Fibroblast of skin of back (primary cell): ENCODE results near the gene GRIN2A.
"Not testable (repeated sequence)": the region's sequence is repeated elsewhere in the genome, so short reads cannot be mapped to it uniquely, and the experiment has no call there.

Experiments
- DNase-seq: peaks from one replicate; pipeline ENCODE4 v3.0.0-alpha.2; 2013

GRIN2A gene

GRCh38 chr16:9911989-9912388 is 270.2 kb downstream of the GRIN2A start:
- no peak for DNase-seq

DNA sequence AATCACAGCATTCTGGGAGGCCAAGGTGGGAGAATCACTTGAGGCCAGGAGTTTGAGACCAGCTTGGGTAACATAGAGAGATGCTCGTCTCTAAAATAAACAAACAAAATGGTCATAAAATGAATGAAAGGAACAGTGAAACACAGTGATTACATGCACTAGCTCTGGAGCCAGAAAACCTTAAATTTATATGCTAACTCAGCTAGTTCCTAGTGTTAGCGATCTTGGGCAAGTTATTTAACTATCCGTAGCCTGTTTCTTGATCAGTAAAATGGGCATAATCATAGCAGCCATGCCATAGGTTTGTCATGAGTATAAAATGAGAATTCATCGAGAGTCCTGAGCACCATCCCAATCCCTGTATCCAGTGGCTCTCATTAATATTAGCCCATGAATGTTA is 271.0 kb downstream of the GRIN2A start:
- no peak for DNase-seq

GRCh38 chr16:9909072-9909825 is 273.0 kb downstream of the GRIN2A start:
- no peak for DNase-seq

GRCh38 chr16:9908613-9909012 is 273.6 kb downstream of the GRIN2A start:
- DNase-seq = no peak

- DNase-seq = no peak
Observed at GRCh38 chr16:9907752-9908151, 274.5 kb downstream of the GRIN2A start.

DNA sequence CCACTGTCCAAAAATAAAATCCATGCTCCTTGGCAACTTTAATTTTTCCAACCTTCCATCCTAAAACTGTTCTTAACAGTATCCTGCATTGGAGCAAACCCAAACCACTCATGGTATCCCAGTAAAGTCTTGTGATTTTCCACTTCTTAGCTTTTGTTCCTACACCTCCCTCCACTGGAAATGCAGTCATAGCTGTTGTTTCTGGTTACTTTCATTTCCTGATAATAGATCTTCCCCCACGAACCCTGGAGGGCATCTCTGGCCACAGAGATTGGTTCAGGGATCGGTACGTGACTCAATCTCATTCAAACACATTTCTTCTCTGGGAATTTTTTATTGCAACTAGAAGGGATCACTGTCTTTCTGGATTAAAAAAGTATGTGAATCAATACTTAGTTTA is 276.0 kb downstream of the GRIN2A start:
- DNase-seq = no peak

DNA sequence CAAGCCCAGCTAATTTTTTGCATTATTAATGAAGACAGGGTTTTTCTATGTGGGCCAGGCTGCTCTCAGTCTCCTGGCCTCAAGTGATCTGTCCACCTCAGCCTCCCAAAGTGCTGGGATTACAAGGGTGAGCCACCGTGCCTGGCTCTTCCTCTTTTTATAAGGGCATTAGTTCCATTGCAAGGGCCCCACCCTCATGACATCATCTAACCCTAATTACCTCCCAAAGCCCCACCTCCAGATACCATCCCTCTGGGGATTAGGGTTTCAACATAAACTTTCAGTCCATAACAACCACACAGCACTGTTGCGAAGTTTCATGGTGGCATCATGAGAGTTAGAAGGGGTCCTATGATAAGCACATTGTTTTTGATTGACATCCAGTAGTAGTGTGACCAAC is 277.7 kb downstream of the GRIN2A start:
- DNase-seq = no peak

- no peak for DNase-seq
Observed at GRCh38 chr16:9900576-9900975, 281.7 kb downstream of the GRIN2A start.

DNA sequence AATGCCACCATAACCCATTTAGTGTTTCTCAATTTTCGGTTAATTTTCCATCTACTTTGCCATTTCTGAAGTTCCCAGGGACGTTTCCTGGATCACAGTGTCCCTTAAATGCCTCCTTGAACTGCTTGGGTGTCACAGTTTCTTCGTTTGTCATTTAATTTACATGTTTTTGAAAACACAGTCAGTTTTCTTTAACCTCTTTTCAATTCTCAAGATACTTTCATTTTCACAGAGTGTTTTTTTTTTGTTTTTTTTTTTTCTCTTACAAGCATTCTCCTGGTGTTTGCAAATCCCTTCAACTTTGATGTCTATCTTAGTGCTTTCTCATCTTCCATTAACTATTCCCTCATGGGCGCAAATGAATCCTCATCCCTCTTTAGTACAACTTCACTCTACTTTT is 283.7 kb downstream of the GRIN2A start:
- DNase-seq = no peak

DNA sequence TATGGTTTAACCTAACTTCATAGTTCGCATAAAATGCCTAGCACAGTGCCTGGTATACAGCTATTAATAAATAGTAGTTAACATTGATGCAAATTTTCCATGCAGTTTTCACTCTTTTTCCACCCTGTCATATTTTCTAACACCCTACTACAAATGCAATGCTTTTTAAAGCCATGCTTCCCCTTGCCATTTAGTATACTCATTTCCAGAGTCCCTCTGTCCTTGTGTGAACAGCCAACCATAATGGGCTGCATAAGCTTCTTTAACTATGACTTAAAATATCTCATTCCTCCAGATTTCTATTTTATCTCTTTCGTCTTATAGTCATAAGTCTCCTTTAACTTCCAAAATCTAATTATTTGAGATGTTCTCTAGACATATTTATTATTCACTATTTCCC is 284.1 kb downstream of the GRIN2A start:
- DNase-seq = no peak

DNA sequence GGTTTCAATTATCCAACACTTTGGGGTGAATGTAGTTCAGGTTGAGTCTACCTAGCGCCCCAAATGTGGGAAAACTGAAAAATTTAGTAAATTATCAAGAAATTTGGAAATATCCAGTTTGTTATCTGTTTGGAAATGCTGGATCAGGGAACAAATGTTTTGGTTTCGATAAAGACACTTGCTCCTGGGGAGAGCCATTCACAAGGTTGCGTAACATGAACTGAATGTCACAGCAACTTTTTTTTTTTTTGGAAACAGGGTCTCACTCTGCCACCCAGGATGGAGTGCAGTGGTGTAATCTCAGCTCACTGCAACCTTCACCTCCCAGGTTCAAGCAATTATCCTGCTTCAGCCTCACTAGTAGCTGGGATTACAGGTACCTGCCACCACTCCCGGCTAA is 286.4 kb downstream of the GRIN2A start:
- DNase-seq = no peak

DNA sequence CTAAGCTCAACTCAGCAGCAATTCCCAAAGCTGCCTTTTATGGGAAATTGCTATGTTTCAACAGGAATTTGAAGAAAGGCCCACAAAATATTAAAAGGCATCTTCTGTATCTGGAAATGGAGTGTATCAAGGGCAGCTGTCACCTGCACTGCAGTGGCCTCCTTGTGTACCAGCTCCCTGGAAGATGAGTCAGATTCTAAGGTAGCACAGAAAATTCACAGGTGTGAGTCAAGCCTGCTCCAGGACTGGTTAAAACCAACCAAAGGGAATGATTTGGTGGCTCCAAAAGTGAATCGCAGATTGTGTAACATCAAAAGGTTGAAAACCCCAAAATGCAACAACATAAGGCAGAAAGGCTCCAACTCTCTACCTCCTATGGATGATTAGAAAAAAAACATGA is 296.4 kb downstream of the GRIN2A start:
- no peak for DNase-seq

GRCh38 chr16:9885467-9885866 is 296.8 kb downstream of the GRIN2A start:
- DNase-seq = no peak

DNA sequence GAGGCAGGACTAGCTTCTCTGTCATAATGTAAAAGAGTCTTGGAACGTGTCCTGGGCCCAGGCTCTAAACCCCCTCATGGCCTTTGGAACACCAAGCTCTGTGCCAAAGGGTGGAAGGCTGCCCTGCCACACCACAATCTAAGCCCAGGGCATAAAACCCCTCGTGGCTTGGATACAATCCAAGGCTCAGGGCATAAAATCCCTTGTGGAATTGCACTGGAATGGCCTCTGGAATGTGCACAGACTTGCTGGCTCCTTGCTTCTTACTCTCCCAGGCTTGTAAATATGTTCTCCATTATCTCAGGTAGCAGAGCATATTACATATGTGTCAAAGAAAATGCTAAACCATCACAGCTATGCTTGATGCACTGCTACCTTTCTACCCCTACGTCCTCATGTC is 306.2 kb downstream of the GRIN2A start:
- DNase-seq = not testable (repeated sequence)

GRCh38 chr16:9874219-9874618 is 308.0 kb downstream of the GRIN2A start:
- no peak for DNase-seq

DNA sequence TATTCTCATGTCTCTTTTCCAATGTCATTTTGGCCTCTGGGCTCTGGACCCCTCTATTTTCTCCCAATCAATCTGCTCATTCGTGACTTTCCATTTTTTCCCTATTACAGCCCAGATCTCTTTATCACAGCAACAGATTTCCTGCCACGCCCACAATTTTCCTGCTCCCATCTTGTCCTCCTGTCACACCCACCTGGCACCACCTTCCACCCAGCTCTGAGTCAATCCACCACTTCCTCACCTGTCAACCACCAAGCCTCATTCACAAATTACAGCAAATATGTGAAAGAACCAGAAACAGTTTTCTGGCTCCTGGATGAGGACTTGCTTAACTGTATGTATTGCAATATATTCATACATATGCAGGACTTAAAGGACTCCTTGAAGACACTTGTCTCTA is 311.3 kb downstream of the GRIN2A start:
- DNase-seq = no peak

GRCh38 chr16:9869776-9870175 is 312.5 kb downstream of the GRIN2A start:
- DNase-seq = no peak

DNA sequence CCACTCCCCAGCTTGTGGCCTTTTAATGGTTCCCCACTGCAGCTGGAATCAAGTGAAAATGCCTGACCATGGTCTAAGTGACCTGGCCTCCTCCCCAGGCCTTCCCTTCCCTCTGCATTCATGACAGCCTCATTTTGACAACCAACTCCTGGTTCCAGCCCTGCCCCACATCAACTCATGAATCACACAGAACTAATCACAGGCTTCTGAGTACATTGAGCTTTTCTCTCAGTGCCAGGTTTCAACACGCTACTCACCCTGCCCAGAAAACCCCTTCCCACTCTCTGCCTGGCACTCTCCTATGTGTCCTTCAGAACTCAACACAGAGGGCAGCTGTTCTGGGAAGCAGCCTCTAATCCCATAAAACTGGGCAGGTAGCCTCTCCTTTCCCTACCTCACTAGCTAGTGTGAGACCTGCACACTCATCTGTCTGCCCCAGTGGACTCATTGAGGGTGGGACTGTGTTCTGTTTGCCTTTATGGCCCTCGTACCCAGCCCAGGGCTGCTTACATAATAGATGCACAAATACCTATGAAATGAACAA is 313.6 kb downstream of the GRIN2A start:
- DNase-seq = no peak

- no peak for DNase-seq
Observed at GRCh38 chr16:9867176-9867575, 315.1 kb downstream of the GRIN2A start.

GRCh38 chr16:9864461-9864860 is 317.8 kb downstream of the GRIN2A start:
- no peak for DNase-seq

- no peak for DNase-seq
Observed at GRCh38 chr16:9862327-9862726, 319.9 kb downstream of the GRIN2A start.

- no peak for DNase-seq
Observed at GRCh38 chr16:9860876-9861275, 321.4 kb downstream of the GRIN2A start.

DNA sequence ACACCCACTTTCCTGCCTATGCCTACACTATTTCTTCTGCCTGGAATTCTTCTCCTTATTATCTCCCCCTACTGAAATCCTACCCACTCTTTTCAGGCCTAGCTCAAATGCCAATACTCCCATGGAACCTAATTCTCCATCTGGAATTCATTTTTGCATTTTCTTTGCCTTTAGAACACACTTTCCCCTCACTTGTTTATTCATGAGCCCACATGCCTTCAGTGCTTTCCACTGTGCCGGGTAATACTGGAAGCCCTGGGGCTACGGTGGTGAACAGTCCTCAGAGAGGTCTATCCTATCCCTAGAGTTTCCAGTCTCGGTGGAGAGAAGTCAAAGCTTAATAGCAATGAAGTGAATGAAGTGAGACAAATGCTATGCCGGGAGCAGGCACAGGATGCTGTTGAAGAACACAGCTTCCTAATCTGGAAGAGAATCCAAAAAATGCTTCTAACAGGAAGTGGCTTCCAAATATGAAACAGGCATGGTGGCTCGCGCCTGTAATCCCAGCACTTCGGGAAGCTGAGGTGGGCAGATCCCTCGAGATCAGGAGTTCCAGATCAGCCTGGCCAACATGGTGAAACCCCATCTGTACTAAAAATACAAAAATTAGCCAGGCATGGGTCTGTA is 322.4 kb downstream of the GRIN2A start:
- DNase-seq = peak; percentile 45

- peak; percentile 57 for DNase-seq
Observed at GRCh38 chr16:9854675-9855074, 327.6 kb downstream of the GRIN2A start.
